ENCODE data around the gene EOLA1.

DNA sequence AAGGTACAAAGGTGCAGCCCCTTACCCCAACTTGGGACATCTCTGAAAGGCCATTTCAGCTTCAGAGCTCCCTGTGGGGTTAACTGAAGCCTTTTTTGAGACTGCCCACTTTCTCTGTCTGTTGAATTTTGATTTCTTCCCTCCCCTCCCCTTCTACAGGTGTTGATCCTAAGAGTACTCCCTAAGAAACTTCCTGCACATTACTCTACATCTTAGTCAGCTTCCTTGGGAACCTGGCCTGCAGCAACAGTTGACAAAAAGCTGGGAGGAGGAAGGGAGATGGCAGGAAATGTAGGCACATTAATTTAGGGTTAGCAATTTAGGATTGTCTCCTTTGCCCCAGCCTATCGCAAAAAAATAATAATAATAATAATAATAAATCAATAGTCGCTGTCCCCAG lies 34.5 kb upstream of the EOLA1 start:
- TF ChIP-seq, protein P1, sequence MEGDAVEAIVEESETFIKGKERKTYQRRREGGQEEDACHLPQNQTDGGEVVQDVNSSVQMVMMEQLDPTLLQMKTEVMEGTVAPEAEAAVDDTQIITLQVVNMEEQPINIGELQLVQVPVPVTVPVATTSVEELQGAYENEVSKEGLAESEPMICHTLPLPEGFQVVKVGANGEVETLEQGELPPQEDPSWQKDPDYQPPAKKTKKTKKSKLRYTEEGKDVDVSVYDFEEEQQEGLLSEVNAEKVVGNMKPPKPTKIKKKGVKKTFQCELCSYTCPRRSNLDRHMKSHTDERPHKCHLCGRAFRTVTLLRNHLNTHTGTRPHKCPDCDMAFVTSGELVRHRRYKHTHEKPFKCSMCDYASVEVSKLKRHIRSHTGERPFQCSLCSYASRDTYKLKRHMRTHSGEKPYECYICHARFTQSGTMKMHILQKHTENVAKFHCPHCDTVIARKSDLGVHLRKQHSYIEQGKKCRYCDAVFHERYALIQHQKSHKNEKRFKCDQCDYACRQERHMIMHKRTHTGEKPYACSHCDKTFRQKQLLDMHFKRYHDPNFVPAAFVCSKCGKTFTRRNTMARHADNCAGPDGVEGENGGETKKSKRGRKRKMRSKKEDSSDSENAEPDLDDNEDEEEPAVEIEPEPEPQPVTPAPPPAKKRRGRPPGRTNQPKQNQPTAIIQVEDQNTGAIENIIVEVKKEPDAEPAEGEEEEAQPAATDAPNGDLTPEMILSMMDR (IDR thresholded peaks at IDR 0.05), result no peak
- TF ChIP-seq POLR2A (IDR thresholded peaks at IDR 0.05), result no peak
